T-helper 17 cell (primary cell): ENCODE data around the gene ADAMTS12. TPM values are rescaled to one million over a fixed set of nuclear protein-coding genes. Genes with fewer than 3 reads are reported as not detected.

Experiments
- ATAC-seq: fragments of 150-1000 bp; cut with Tn5 transposase; 2 replicates; pipeline ENCODE4 v1.10.0; 2021; ENCODE audit warnings: mild to moderate bottlenecking, moderate library complexity
- DNase-seq, 3 donors: peaks; one replicate each; pipeline versions ENCODE4 v3.0.0 to v3.0.0-alpha.2; 2020 to 2021
- H3K9me3 ChIP-seq: one replicate; pipeline ENCODE4 v1.7.0; 2013; ENCODE audit warnings: low read length, mild to moderate bottlenecking; ENCODE audit not compliant: control insufficient read depth, poor library complexity, severe bottlenecking
- H3K27ac Mint-ChIP-seq: one replicate; pipeline ENCODE4 v1.8.0; 2022; ENCODE audit warnings: mild to moderate bottlenecking, moderate library complexity, mixed read lengths
- H3K27me3 Mint-ChIP-seq: one replicate; pipeline ENCODE4 v1.8.0; 2022; ENCODE audit warnings: mixed read lengths
- H3K36me3 Mint-ChIP-seq: one replicate; pipeline ENCODE4 v1.8.0; 2022; ENCODE audit warnings: low read depth, mixed read lengths
- H3K4me1 Mint-ChIP-seq: one replicate; pipeline ENCODE4 v1.8.0; 2022; ENCODE audit warnings: mild to moderate bottlenecking, mixed read lengths
- H3K4me3 Mint-ChIP-seq: one replicate; pipeline ENCODE4 v1.8.0; 2022; ENCODE audit warnings: mild to moderate bottlenecking, moderate library complexity, mixed read lengths
- total RNA-seq, 4 donors: library from RNA in 2 of 4; stranded (reverse) in 2 of 4; gene quantifications; one replicate each; pipeline ENCODE4 v1.2.3 and lab custom pipeline; 2022 to 2026

ADAMTS12 gene
- total RNA-seq, 2 donors from 2014 or later, result not detected

GRCh38 chr5:33688066-33688465 is 203.7 kb downstream of the ADAMTS12 start:
- DNase-seq (no peak), ATAC-seq (no peak)
- Mint-ChIP-seq H3K27me3 (peaks cover 13% of the 10 kb centered on the region), H3K36me3 (no peaks in the 10 kb centered on the region), H3K27ac (no peak overlapping the region), H3K4me1 (no peaks in the 10 kb centered on the region), H3K4me3 (no peak overlapping the region)
- no peaks in the 10 kb centered on the region for H3K9me3 ChIP-seq

GRCh38 chr5:33685873-33686755 is 205.7 kb downstream of the ADAMTS12 start:
- Mint-ChIP-seq H3K36me3 (no peaks in the 10 kb centered on the region), H3K4me3 (no peak overlapping the region), H3K4me1 (no peaks in the 10 kb centered on the region), H3K27me3 (peaks cover 13% of the 10 kb centered on the region), H3K27ac (no peak overlapping the region)
- ATAC-seq (no peak), DNase-seq (no peak)
- H3K9me3 ChIP-seq, result no peaks in the 10 kb centered on the region

DNA sequence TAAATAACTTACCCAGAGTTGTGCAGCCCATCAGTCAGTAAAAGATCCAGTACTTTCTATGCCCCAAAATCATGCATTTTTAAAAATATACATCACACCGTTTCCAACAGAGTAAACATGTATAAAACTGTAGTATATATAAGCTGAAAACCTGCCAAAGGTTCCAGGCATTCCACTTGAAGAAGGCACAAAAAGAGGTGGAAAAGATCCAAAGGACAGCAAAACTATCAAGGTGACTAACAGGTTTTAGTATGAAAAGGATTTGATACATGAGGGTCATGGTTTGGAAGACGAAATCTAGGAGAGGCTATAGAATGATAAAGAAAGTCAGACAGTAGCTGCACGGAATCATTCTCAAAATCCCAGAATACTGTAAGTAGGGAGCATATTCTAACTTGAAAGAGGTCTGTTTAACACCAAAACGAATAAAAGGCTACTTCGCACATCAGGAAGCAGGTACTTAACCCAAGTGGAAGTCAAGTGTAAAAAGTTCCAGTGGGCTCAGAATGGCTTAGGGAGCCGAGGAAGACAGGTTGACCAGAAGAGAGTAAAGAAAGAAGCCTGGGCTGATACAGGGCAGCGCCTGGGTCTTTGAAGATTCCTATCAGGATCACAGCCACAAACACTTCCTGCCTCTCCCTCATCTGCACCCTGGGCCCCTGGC is 207.2 kb downstream of the ADAMTS12 start:
- ATAC-seq (no peak), DNase-seq (no peak)
- no peaks in the 10 kb centered on the region for H3K9me3 ChIP-seq
- Mint-ChIP-seq H3K4me3 (no peak overlapping the region), H3K36me3 (no peaks in the 10 kb centered on the region), H3K4me1 (no peaks in the 10 kb centered on the region), H3K27me3 (peaks cover 13% of the 10 kb centered on the region), H3K27ac (no peak overlapping the region)

GRCh38 chr5:33679791-33680190 is 212.0 kb downstream of the ADAMTS12 start:
- ATAC-seq, result no peak
- no peak overlapping the region for H3K27ac Mint-ChIP-seq
- H3K9me3 ChIP-seq, result no peaks in the 10 kb centered on the region
- H3K27me3 Mint-ChIP-seq, result no peaks in the 10 kb centered on the region
- H3K36me3 Mint-ChIP-seq, result no peaks in the 10 kb centered on the region
- no peaks in the 10 kb centered on the region for H3K4me1 Mint-ChIP-seq
- no peak for DNase-seq
- no peak overlapping the region for H3K4me3 Mint-ChIP-seq

DNA sequence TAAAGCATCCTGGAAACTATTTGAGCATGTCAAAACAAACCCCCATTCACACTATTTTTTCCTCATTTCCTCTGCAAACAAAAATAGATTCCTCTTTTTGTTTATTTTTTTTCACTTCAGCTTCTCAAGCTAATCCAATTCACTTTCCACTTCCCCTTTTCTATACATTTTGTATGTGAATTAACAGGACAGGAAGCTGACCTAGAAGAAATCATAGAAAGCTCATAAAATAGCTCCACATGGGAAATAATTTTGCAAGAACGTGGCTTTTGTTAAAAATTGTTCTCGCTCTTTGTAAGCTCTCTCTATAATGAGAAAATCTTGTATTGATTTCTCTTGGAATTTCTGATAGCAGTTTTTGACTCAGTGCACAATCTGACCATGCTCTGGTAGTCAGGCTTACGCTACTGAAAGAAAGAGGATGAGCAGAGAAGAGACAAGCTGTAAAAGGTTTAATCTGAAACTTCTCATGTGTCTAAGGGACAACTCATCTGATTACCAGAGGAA is 215.8 kb downstream of the ADAMTS12 start:
- DNase-seq, result no peak
- no peaks in the 10 kb centered on the region for H3K36me3 Mint-ChIP-seq
- no peak overlapping the region for H3K4me3 Mint-ChIP-seq
- no peaks in the 10 kb centered on the region for H3K9me3 ChIP-seq
- no peaks in the 10 kb centered on the region for H3K4me1 Mint-ChIP-seq
- no peak overlapping the region for H3K27ac Mint-ChIP-seq
- ATAC-seq, result no peak
- no peaks in the 10 kb centered on the region for H3K27me3 Mint-ChIP-seq

GRCh38 chr5:33671700-33672291 is 220.0 kb downstream of the ADAMTS12 start:
- H3K36me3 Mint-ChIP-seq, result no peaks in the 10 kb centered on the region
- no peak for ATAC-seq

GRCh38 chr5:33662722-33663427 is 228.9 kb downstream of the ADAMTS12 start:
- Mint-ChIP-seq H3K36me3 (no peaks in the 10 kb centered on the region), H3K4me3 (no peak overlapping the region), H3K4me1 (no peaks in the 10 kb centered on the region), H3K27ac (no peak overlapping the region), H3K27me3 (peaks cover 6% of the 10 kb centered on the region)
- H3K9me3 ChIP-seq, result no peaks in the 10 kb centered on the region
- ATAC-seq (no peak), DNase-seq (no peak)

More at GRCh38 chr5:33671700-33672291, 220.0 kb downstream of the ADAMTS12 start:
- no peak overlapping the region for H3K27ac Mint-ChIP-seq
- H3K9me3 ChIP-seq, result no peaks in the 10 kb centered on the region
- no peaks in the 10 kb centered on the region for H3K27me3 Mint-ChIP-seq
- no peaks in the 10 kb centered on the region for H3K4me1 Mint-ChIP-seq
- no peak overlapping the region for H3K4me3 Mint-ChIP-seq
- DNase-seq, result no peak

DNA sequence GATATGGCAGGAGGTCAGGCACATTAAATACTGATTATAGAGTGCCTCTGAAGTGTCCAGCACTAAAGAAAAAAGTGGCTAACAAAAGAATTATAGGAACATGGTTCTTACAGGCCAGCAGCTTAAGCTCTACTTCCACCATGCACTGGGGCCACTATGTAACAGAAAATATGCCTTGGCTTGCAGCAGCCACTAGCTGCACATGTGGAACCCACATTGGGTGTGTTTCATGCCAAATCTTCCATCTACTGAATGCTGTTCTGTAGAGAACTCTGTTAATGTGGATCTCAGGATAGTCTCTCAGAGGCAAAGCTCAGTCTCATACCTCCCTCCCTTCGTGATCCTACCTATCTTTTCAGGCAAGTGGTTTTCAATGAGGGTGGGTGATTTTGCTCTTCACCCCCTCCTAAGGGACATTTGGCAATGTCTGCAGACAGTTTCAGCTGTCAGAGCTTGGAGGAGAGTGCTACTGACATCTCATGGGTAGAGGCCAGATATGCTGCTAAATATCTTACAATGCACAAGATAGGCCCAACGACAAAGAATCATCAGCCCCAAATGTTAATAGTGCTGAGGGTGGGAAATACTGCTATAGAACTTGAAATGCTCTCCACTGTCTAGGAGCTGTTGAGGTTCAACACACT is 232.1 kb downstream of the ADAMTS12 start:
- Mint-ChIP-seq H3K4me3 (no peak overlapping the region), H3K27me3 (peaks cover 6% of the 10 kb centered on the region), H3K4me1 (no peaks in the 10 kb centered on the region), H3K36me3 (no peaks in the 10 kb centered on the region), H3K27ac (no peak overlapping the region)
- ATAC-seq (no peak), DNase-seq (no peak)
- H3K9me3 ChIP-seq, result no peaks in the 10 kb centered on the region

DNA sequence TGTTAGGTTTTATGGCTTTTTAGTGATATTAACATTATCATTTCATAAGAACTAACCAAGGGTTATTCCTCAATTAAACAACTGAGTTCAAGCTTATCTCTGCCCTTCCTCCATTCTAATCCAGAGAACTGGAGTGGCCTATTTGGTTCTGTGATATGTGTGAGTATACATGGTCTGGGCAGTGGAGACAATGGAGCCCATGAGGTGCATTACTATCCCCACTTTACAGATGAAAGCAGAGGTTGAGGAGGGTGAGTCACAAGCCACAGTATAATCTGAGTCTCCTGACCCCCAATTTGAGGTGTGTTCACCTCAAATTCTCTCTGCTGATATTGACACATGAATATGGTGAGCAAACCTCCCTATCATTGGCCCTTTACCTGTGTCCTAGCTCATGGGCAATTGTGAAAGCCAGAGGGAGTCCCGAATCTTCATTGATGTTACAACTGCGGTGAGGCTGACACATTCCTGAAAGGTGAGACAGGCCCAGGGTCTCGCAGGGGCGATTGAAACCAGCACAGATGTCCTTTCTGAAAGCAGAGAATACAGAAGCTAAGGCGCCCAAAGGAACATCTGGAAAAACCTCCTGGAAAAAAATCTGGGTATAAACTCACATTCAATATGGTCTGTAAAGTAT is 233.9 kb downstream of the ADAMTS12 start:
- Mint-ChIP-seq H3K4me1 (no peaks in the 10 kb centered on the region), H3K4me3 (no peak overlapping the region), H3K27me3 (peaks cover under 1% of the 10 kb centered on the region), H3K36me3 (no peaks in the 10 kb centered on the region), H3K27ac (no peak overlapping the region)
- ATAC-seq, result no peak
- no peak for DNase-seq
- no peaks in the 10 kb centered on the region for H3K9me3 ChIP-seq

DNA sequence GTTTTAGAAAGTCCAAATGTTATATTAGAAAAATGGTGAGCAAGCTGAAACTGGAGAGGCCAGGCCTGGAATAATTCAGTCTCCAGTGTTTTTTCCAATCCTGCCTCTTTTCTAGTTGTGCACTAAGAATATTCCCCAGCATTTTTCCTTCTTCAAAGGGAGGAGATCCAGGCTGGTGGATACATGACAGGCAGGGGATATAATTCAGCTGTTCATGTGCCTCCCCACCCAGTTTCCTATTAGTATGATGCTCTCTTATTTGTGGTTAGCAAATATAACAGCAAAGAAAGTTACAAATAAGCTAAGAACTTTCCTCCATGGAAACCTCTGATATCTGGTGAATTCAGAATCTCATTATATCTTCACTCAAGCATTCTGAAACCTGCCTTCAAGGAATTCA is 234.6 kb downstream of the ADAMTS12 start:
- Mint-ChIP-seq H3K27ac (no peak overlapping the region), H3K4me3 (no peak overlapping the region), H3K27me3 (no peaks in the 10 kb centered on the region), H3K4me1 (no peaks in the 10 kb centered on the region), H3K36me3 (no peaks in the 10 kb centered on the region)
- H3K9me3 ChIP-seq, result no peaks in the 10 kb centered on the region
- DNase-seq, result no peak
- no peak for ATAC-seq

- Mint-ChIP-seq H3K4me3 (no peak overlapping the region), H3K36me3 (no peaks in the 10 kb centered on the region), H3K27me3 (no peaks in the 10 kb centered on the region), H3K27ac (no peak overlapping the region), H3K4me1 (no peaks in the 10 kb centered on the region)
- no peaks in the 10 kb centered on the region for H3K9me3 ChIP-seq
- ATAC-seq (no peak), DNase-seq (no peak)
Measured at GRCh38 chr5:33650911-33651310, 240.9 kb downstream of the ADAMTS12 start.
